Stomach (tissue), 4 donors: Measurements from ENCODE around the gene DNAJC30.

Source experiments
- EP300 ChIP-seq: sonication (generic); formaldehyde crosslinking; IDR thresholded peaks from one replicate; pipeline ENCODE4 v1.6.1; 2017; ENCODE audit warnings: antibody characterized with exemption
- POLR2A ChIP-seq, 4 donors: fragments of 450-650 bp; IDR thresholded peaks; one replicate each; pipeline ENCODE4 v1.6.1; 2016; ENCODE audit warnings: antibody characterized with exemption in 4 of 4, control low read depth in 2 of 4, mild to moderate bottlenecking in 1 of 4, moderate library complexity in 1 of 4
- POLR2AphosphoS5 ChIP-seq, 3 donors: sonication (generic); formaldehyde crosslinking; IDR thresholded peaks; one replicate each; pipeline ENCODE4 v1.6.1; 2016; ENCODE audit warnings: antibody characterized with exemption in 3 of 3
- TF ChIP-seq, protein P1 (sequence below), 7 experiments: fragments of 450-650 bp in 4 of 7; fragments of 200-600 bp in 3 of 7; sonication (generic) in 3 of 7; IDR thresholded peaks; one replicate each; pipeline ENCODE4 v1.5.1; 2016 to 2019; ENCODE audit warnings: antibody characterized with exemption in 7 of 7, control low read depth in 2 of 7, mild to moderate bottlenecking in 1 of 7

DNA sequence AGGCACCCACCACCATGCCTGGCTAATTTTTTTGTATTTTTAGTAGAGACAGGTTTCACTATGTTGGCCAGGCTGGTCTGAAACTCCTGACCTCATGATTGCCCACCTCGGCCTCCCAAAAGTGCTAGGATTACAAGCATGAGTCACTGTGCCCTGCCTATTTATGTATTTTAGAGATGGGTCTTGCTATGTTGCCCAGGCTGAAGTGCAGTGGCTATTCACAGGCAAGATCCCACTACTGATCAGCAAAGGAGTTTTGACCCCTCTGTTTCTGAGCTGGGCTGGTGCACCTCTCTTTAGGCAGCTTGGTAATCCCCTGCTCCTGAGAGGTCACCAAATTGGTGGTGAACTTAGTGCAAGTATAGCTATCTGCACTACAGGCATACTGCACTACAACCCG is 49.1 kb upstream of the DNAJC30 start:
- TF ChIP-seq POLR2AphosphoS5 (IDR thresholded peaks at IDR 0.05) (no peak), POLR2A (IDR thresholded peaks at IDR 0.05) (no peak), EP300 (no peak)
- TF ChIP-seq, protein P1, sequence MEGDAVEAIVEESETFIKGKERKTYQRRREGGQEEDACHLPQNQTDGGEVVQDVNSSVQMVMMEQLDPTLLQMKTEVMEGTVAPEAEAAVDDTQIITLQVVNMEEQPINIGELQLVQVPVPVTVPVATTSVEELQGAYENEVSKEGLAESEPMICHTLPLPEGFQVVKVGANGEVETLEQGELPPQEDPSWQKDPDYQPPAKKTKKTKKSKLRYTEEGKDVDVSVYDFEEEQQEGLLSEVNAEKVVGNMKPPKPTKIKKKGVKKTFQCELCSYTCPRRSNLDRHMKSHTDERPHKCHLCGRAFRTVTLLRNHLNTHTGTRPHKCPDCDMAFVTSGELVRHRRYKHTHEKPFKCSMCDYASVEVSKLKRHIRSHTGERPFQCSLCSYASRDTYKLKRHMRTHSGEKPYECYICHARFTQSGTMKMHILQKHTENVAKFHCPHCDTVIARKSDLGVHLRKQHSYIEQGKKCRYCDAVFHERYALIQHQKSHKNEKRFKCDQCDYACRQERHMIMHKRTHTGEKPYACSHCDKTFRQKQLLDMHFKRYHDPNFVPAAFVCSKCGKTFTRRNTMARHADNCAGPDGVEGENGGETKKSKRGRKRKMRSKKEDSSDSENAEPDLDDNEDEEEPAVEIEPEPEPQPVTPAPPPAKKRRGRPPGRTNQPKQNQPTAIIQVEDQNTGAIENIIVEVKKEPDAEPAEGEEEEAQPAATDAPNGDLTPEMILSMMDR (IDR thresholded peaks at IDR 0.05) = no peak
